Activated naive CD4-positive, alpha-beta T cell treated with anti-CD3 and anti-CD28 coated beads, Interleukin-2, amount 50 U/mL, for 72 hours (primary cell): ENCODE results near the gene PHF8. TPM values are rescaled to one million over a fixed set of nuclear protein-coding genes. Genes with fewer than 3 reads are reported as not detected.
A peak's percentile ranks its signal among the peaks of the same experiment; 100 is the strongest.

Experiments used
- ATAC-seq, 2 donors: fragments of 150-1000 bp; cut with Tn5 transposase; 2 replicates each; pipeline ENCODE4 v1.10.0; 2021; ENCODE audit warnings: mild to moderate bottlenecking in 2 of 2, moderate library complexity in 2 of 2
- DNase-seq, 2 donors: peaks; one replicate each; pipeline ENCODE4 v3.0.0; 2021 to 2022; ENCODE audit warnings: low spot score in 2 of 2
- H3K27ac Mint-ChIP-seq, 2 donors: one replicate each; pipeline ENCODE4 v1.8.0; 2022; ENCODE audit warnings: mild to moderate bottlenecking in 2 of 2, mixed read lengths in 2 of 2
- H3K36me3 Mint-ChIP-seq, 2 donors: one replicate each; pipeline ENCODE4 v1.8.0; 2022; ENCODE audit warnings: mixed read lengths in 2 of 2
- H3K9me3 Mint-ChIP-seq, 2 donors: one replicate each; pipeline ENCODE4 v1.8.0; 2022; ENCODE audit warnings: mixed read lengths in 2 of 2
- total RNA-seq, 2 donors: library from RNA; stranded (reverse); gene quantifications; one replicate each; pipeline ENCODE4 v1.2.3, GENCODE V29; 2022

Gene PHF8
- total RNA-seq, 2 donors from 2014 or later = 56.5 to 65.3 TPM

DNA sequence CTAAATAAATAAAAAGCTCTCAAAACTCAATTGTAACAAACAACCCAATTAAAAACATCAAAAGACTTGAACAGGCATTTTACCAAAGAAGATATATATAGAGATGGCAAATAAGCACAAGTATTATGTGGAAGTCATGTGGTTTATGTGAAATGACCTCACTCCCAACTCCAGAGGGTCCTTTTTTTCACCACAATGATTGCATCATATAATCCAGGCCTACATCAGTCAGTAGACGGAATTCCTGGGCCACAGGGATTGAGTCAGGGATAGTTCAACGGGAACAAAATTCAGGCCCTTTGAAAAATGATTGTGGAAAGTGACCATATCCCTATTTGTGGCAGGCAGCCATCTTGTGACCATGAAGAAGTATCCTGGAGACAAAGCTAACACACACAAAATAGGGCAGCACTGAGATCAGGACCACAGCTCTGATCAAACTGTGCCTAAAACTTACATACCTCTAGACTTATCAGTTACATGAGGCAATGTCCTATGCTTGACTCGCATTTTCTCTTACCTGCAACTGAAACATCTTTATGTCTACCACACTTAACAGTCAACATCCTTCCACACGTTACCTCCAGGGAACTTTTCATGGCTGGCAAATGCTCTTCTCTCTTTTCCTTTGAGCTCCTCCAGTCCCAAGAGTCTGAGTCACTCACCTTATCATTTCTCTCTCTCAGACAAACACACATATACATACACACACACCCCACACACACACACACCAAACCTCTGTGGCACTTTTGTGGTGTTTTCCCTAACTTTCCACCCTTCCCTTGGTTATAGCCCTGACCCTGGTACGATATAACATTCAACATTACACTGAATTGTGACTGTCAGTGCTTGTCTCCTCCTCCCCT lies 113.5 kb downstream of the PHF8 start:
- DNase-seq (no peak), ATAC-seq (peak; percentile 85 to 91)
- peak overlapping the region in 1 of 2 donors; percentile 2 for H3K27ac Mint-ChIP-seq
- no peaks in the 10 kb centered on the region for H3K36me3 Mint-ChIP-seq
- H3K9me3 Mint-ChIP-seq = no peaks in the 10 kb centered on the region

DNA sequence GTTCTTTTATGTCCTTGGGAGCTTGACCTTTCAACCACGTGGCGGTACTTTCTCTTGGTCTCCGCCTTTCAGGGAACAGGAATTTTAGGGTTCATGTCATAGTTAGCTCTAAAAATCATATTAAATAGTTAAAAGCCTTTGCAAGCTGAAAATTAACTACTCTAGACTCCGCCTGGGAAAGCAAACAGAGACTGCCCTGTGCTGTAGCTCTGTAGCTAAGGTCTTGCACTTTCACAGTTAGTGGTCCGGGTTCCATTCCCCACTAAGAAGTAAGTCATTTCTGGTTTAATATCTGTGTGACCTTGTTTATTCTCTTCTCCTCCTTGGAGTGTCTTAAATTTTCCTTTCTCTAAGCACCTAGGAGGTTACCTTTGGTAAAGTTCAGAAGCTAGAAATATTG lies 118.2 kb downstream of the PHF8 start:
- Mint-ChIP-seq H3K36me3 (no peaks in the 10 kb centered on the region), H3K9me3 (no peaks in the 10 kb centered on the region), H3K27ac (no peak overlapping the region)
- DNase-seq (no peak), ATAC-seq (no peak)

DNA sequence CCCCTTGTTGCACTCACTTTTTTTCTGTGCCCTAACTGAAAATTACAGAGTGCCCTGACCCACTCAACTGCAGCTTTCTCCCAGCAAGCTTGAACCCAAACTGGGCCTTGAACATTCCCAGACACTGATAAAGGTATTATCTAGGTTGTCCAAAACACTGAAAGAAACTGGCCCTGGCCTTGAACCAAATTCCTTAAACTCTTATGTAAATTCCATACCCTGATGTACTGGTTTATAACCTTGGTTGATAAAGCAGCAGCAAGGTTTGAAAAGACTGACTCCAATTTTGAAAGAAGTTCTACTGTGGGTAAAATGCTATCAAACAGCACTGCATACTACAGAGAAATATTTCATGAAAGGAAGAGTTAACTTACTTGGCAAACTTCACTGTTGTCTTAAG lies 125.6 kb downstream of the PHF8 start:
- no peak for ATAC-seq
- DNase-seq = no peak
- Mint-ChIP-seq H3K36me3 (no peaks in the 10 kb centered on the region), H3K9me3 (no peaks in the 10 kb centered on the region), H3K27ac (no peak overlapping the region)

DNA sequence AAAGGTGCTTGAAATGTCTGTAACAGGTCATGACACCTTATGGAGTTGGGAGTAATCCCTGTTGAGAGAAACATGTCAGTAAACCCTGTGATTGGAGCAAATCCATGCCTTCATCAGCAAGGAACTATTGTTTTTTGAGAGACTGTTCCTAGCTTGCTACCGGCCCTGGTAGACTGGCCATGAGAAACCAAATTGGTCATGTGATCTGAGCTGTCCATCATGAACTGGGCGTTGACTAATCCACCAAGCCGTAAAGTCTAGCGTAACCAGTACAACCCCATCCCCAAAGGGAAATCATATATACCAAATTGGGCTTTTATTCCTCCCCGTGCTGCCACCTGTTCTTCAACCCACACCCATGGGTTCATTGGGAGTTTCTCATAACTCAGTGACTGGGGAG lies 143.7 kb downstream of the PHF8 start:
- DNase-seq = no peak
- no peak for ATAC-seq
- no peak overlapping the region for H3K27ac Mint-ChIP-seq
- H3K36me3 Mint-ChIP-seq = no peaks in the 10 kb centered on the region
- peaks cover 0 to 8% of the 10 kb centered on the region in 2 donors for H3K9me3 Mint-ChIP-seq

DNA sequence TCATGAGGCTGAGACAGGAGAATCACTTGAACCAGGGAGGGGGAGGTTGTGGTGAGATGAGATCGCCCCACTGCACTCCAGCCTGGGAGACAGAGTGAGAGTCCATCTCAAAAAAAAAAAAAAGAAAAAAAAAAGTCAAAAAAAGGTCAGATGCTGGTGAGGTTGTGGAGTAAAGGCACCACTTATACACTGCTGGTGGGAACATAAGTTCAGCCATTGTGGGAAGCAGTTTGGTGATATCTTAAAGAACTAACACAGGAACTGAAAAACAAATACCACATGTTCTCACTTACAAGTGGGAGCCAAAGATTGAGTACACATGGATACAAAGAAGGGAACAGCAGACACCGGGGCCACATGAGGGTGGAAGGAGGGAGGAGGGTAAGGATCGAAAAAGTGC lies 149.0 kb downstream of the PHF8 start:
- Mint-ChIP-seq H3K36me3 (no peaks in the 10 kb centered on the region), H3K27ac (no peak overlapping the region), H3K9me3 (peaks cover 0 to 8% of the 10 kb centered on the region in 2 donors)
- ATAC-seq = no peak
- DNase-seq = no peak

Other genes starting within 250 kb of the PHF8 start
- 10 to 100 TPM in 1 of 2 donors, 1 to 10 TPM in 1; 4.7 to 10.4 TPM for gene FAM120C, start 138.8 kb upstream of the PHF8 start, total RNA-seq